GM12875 (cell line): ENCODE measurements around the gene MKNK2.
A peak's percentile ranks its signal among the peaks of the same experiment; 100 is the strongest.
"Not testable (repeated sequence)": the region's sequence is repeated elsewhere in the genome, so short reads cannot be mapped to it uniquely, and the experiment has no call there.

Experiments
- H3K4me3 ChIP-seq: one replicate; pipeline ENCODE4 v1.5.1; 2011; ENCODE audit warnings: low read depth, low read length, control low read depth
- CTCF ChIP-seq: IDR thresholded peaks from 2 replicates; pipeline ENCODE4 v1.5.1; 2011; ENCODE audit warnings: low read depth, mild to moderate bottlenecking, control low read depth, inconsistent platforms, low read length, moderate library complexity, borderline replicate concordance; ENCODE audit not compliant: insufficient read depth

The MKNK2 gene

GRCh38 chr19:2096480-2097202, 45.6 kb upstream of the MKNK2 start, which contains the start of gene IZUMO4:
Gene IZUMO4 (plus strand): TSS chr19:2096915. CDS start chr19:2096946, 31 bp downstream.
- peak; percentile 58 for TF ChIP-seq CTCF
- H3K4me3 ChIP-seq: peak within 1 kb of the TSS; percentile 91

- H3K4me3 ChIP-seq: peak within 1 kb of the TSS; percentile 91
- TF ChIP-seq CTCF: peak; percentile 45; the same call in 1 of the 2 replicates
These were observed 45.0 kb upstream of the MKNK2 start, which contains the start of gene MOB3A for GRCh38 chr19:2096034-2096479. Gene MOB3A (minus strand): TSS chr19:2096326. CDS start chr19:2078560, 17,766 bp downstream.

GRCh38 chr19:2091926-2092525, 41.0 kb upstream of the MKNK2 start:
- peak overlapping the region; percentile 19 for H3K4me3 ChIP-seq

- H3K4me3 ChIP-seq: peak overlapping the region; percentile 27
- no peak for TF ChIP-seq CTCF
These were observed 38.6 kb upstream of the MKNK2 start for GRCh38 chr19:2089727-2090053.

GRCh38 chr19:2089001-2089711, 38.1 kb upstream of the MKNK2 start:
- no peak overlapping the region for H3K4me3 ChIP-seq
- 0 out of 2 replicates have a peak, but pooled peaks have one; percentile 8 for TF ChIP-seq CTCF

GRCh38 chr19:2087621-2088100, 36.6 kb upstream of the MKNK2 start:
- H3K4me3 ChIP-seq: no peak overlapping the region

GRCh38 chr19:2086695-2087620, 35.9 kb upstream of the MKNK2 start:
- H3K4me3 ChIP-seq: not testable (repeated sequence)

More at GRCh38 chr19:2087621-2088100, 36.6 kb upstream of the MKNK2 start:
- TF ChIP-seq CTCF: peak; percentile 61
